ENCODE results near the gene DMRTA2. TPM values are rescaled to one million over a fixed set of nuclear protein-coding genes. Genes with fewer than 3 reads are reported as not detected.

DMRTA2 gene
- total and polyA plus RNA-seq, 2 donors (not counting 1 experiment from before 2014, with no cell fraction given), result 0.05 TPM; not detected in 1

GRCh38 chr1:50373532-50373931 lies 49.7 kb downstream of the DMRTA2 start:
- TF ChIP-seq CTCF (conservative IDR thresholded peaks at IDR 0.05 in 1 of 2, IDR thresholded peaks at IDR 0.05 in 1 of 2; ENCODE audit: low read depth in 1 of 2, low read length in 2 of 2) (no peak), EZH2 (IDR thresholded peaks at IDR 0.05; ENCODE audit: low read length, missing control alignments) (no peak)
- no peak overlapping the region for H3K9ac ChIP-seq (ENCODE audit: insufficient read depth, low read length)

GRCh38 chr1:50371749-50372148 lies 51.5 kb downstream of the DMRTA2 start:
- H3K4me3 ChIP-seq (replicated peaks in 1 of 4; ENCODE audit: control extremely low read depth in 1 of 4, insufficient read depth in 1 of 4, low read depth in 3 of 4, low read length in 4 of 4), result no peak overlapping the region
- H3K4me1 ChIP-seq (ENCODE audit: control insufficient read depth, extremely low read depth, insufficient read depth, low read length), result no peaks in the 10 kb centered on the region
- H3K36me3 ChIP-seq (ENCODE audit: control insufficient read depth, insufficient read depth, low read length), result no peaks in the 10 kb centered on the region
- H3K27ac ChIP-seq (ENCODE audit: insufficient read depth, low read length), result no peak overlapping the region
- H3K79me2 ChIP-seq (ENCODE audit: control insufficient read depth, insufficient read depth, low read length), result no peaks in the 10 kb centered on the region
- no peak for DNase-seq (ENCODE audit: low read depth in 2 of 2)
- H3K9ac ChIP-seq (ENCODE audit: insufficient read depth, low read length), result no peak overlapping the region
- H4K20me1 ChIP-seq (ENCODE audit: control insufficient read depth, extremely low read depth, insufficient read depth, low read length), result no peaks in the 10 kb centered on the region
- H3K4me2 ChIP-seq (ENCODE audit: extremely low read depth, insufficient read depth, low read length), result no peak overlapping the region
- no peaks in the 10 kb centered on the region for H3K9me3 ChIP-seq (ENCODE audit: control insufficient read depth, insufficient read depth, low read depth, low read length)
- TF ChIP-seq CTCF (conservative IDR thresholded peaks at IDR 0.05 in 1 of 2, IDR thresholded peaks at IDR 0.05 in 1 of 2; ENCODE audit: low read depth in 1 of 2, low read length in 2 of 2) (no peak), EZH2 (IDR thresholded peaks at IDR 0.05; ENCODE audit: low read length, missing control alignments) (no peak)
- no peak overlapping the region for H2AFZ ChIP-seq (ENCODE audit: low read length)
- no peaks in the 10 kb centered on the region for H3K27me3 ChIP-seq (ENCODE audit: control insufficient read depth, insufficient read depth, low read length)

More at GRCh38 chr1:50373532-50373931, 49.7 kb downstream of the DMRTA2 start:
- Histone ChIP-seq H4K20me1 (ENCODE audit: control insufficient read depth, extremely low read depth, insufficient read depth, low read length) (no peaks in the 10 kb centered on the region), H3K27ac (ENCODE audit: insufficient read depth, low read length) (no peak overlapping the region), H3K4me3 (replicated peaks in 1 of 4; ENCODE audit: control extremely low read depth in 1 of 4, insufficient read depth in 1 of 4, low read depth in 3 of 4, low read length in 4 of 4) (no peak overlapping the region), H3K36me3 (ENCODE audit: control insufficient read depth, insufficient read depth, low read length) (no peaks in the 10 kb centered on the region), H2AFZ (ENCODE audit: low read length) (no peak overlapping the region), H3K4me2 (ENCODE audit: extremely low read depth, insufficient read depth, low read length) (no peak overlapping the region), H3K4me1 (ENCODE audit: control insufficient read depth, extremely low read depth, insufficient read depth, low read length) (no peaks in the 10 kb centered on the region), H3K9me3 (ENCODE audit: control insufficient read depth, insufficient read depth, low read depth, low read length) (no peaks in the 10 kb centered on the region), H3K27me3 (ENCODE audit: control insufficient read depth, insufficient read depth, low read length) (no peaks in the 10 kb centered on the region), H3K79me2 (ENCODE audit: control insufficient read depth, insufficient read depth, low read length) (no peaks in the 10 kb centered on the region)
- DNase-seq (ENCODE audit: low read depth in 2 of 2), result no peak

- no peaks in the 10 kb centered on the region for H3K4me1 ChIP-seq (ENCODE audit: control insufficient read depth, extremely low read depth, insufficient read depth, low read length)
- H3K9ac ChIP-seq (ENCODE audit: insufficient read depth, low read length), result no peak overlapping the region
- no peak overlapping the region for H2AFZ ChIP-seq (ENCODE audit: low read length)
- no peaks in the 10 kb centered on the region for H3K79me2 ChIP-seq (ENCODE audit: control insufficient read depth, insufficient read depth, low read length)
- no peak overlapping the region for H3K4me2 ChIP-seq (ENCODE audit: extremely low read depth, insufficient read depth, low read length)
- no peak for DNase-seq (ENCODE audit: low read depth in 2 of 2)
- no peaks in the 10 kb centered on the region for H3K27me3 ChIP-seq (ENCODE audit: control insufficient read depth, insufficient read depth, low read length)
- H3K27ac ChIP-seq (ENCODE audit: insufficient read depth, low read length), result no peak overlapping the region
- H3K4me3 ChIP-seq (replicated peaks in 1 of 4; ENCODE audit: control extremely low read depth in 1 of 4, insufficient read depth in 1 of 4, low read depth in 3 of 4, low read length in 4 of 4), result no peak overlapping the region
- H3K9me3 ChIP-seq (ENCODE audit: control insufficient read depth, insufficient read depth, low read depth, low read length), result no peaks in the 10 kb centered on the region
- H4K20me1 ChIP-seq (ENCODE audit: control insufficient read depth, extremely low read depth, insufficient read depth, low read length), result no peaks in the 10 kb centered on the region
- no peak for TF ChIP-seq EZH2 (IDR thresholded peaks at IDR 0.05; ENCODE audit: low read length, missing control alignments)
- TF ChIP-seq CTCF (conservative IDR thresholded peaks at IDR 0.05 in 1 of 2, IDR thresholded peaks at IDR 0.05 in 1 of 2; ENCODE audit: low read depth in 1 of 2, low read length in 2 of 2), result no peak
- no peaks in the 10 kb centered on the region for H3K36me3 ChIP-seq (ENCODE audit: control insufficient read depth, insufficient read depth, low read length)
These were observed 53.4 kb downstream of the DMRTA2 start for GRCh38 chr1:50369830-50370229.

All from fibroblast of lung (primary cell).